Ishikawa (cell line): ENCODE data around the gene MROH8.

Experiments used
- CREB1 ChIP-seq: IDR thresholded peaks from 2 replicates; pipeline ENCODE4 v1.6.1; 2012; ENCODE audit warnings: low read depth
- EP300 ChIP-seq: IDR thresholded peaks from 2 replicates; pipeline ENCODE4 v1.6.1; 2012; ENCODE audit warnings: borderline replicate concordance
- MAX ChIP-seq: IDR thresholded peaks from 2 replicates; pipeline ENCODE4 v1.6.1; 2012
- RAD21 ChIP-seq: IDR thresholded peaks from 2 replicates; pipeline ENCODE4 v1.6.1; 2012; ENCODE audit warnings: low read depth
- TAF1 ChIP-seq: IDR thresholded peaks from 2 replicates; pipeline ENCODE4 v1.6.1; 2012; ENCODE audit warnings: low read depth, mild to moderate bottlenecking
- YY1 ChIP-seq: IDR thresholded peaks from 2 replicates; pipeline ENCODE4 v1.6.1; 2012; ENCODE audit warnings: low read depth
- TF ChIP-seq, protein P1 (sequence below): IDR thresholded peaks from 2 replicates; pipeline ENCODE4 v1.6.1; 2012; ENCODE audit warnings: low read depth, mild to moderate bottlenecking

DNA sequence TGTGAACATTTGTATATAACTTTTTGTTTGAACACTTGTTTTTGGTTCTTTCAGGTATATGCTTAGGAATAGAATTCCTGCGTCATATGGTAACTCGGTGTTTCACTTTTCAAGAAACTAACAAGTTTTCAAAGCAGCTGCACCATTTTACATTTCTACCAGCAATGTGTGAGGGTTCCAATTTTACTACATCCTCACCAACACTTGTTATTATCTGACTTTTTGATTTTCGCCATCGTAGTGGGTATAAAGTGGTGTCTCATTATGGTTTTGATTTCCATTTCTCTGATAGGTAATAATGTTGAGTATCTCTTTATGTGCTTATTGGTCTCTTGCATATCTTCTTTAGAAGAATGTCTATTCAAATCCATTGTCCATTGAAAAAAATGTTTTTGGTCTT lies 39.6 kb upstream of the MROH8 start:
- TF ChIP-seq CREB1 = no peak
- no peak for TF ChIP-seq MAX
- no peak for TF ChIP-seq EP300
- TF ChIP-seq, protein P1, sequence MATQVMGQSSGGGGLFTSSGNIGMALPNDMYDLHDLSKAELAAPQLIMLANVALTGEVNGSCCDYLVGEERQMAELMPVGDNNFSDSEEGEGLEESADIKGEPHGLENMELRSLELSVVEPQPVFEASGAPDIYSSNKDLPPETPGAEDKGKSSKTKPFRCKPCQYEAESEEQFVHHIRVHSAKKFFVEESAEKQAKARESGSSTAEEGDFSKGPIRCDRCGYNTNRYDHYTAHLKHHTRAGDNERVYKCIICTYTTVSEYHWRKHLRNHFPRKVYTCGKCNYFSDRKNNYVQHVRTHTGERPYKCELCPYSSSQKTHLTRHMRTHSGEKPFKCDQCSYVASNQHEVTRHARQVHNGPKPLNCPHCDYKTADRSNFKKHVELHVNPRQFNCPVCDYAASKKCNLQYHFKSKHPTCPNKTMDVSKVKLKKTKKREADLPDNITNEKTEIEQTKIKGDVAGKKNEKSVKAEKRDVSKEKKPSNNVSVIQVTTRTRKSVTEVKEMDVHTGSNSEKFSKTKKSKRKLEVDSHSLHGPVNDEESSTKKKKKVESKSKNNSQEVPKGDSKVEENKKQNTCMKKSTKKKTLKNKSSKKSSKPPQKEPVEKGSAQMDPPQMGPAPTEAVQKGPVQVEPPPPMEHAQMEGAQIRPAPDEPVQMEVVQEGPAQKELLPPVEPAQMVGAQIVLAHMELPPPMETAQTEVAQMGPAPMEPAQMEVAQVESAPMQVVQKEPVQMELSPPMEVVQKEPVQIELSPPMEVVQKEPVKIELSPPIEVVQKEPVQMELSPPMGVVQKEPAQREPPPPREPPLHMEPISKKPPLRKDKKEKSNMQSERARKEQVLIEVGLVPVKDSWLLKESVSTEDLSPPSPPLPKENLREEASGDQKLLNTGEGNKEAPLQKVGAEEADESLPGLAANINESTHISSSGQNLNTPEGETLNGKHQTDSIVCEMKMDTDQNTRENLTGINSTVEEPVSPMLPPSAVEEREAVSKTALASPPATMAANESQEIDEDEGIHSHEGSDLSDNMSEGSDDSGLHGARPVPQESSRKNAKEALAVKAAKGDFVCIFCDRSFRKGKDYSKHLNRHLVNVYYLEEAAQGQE = no peak
- TF ChIP-seq YY1 = no peak
- no peak for TF ChIP-seq TAF1
- no peak for TF ChIP-seq RAD21
